ENCODE results near the gene CPA1.

The CPA1 gene

GRCh38 chr7:130394421-130395195, 14.3 kb downstream of the CPA1 start:
- in situ Hi-C loops (cut with MboI; ENCODE audit: low pct_unique_long_range_greater_than_20kb, low sequenced_read_pairs, unreplicated experiment): no loop called here
- DNase-seq (ENCODE audit: low spot score): no peak

GRCh38 chr7:130395421-130395820, 15.1 kb downstream of the CPA1 start:
- DNase-seq (ENCODE audit: low spot score): no peak
- in situ Hi-C loops (cut with MboI; ENCODE audit: low pct_unique_long_range_greater_than_20kb, low sequenced_read_pairs, unreplicated experiment): no loop called here
- no peak for TF ChIP-seq CTCF (IDR thresholded peaks at IDR 0.05; ENCODE audit: extremely low read depth, insufficient read depth, missing control alignments)

More at GRCh38 chr7:130394421-130395195, 14.3 kb downstream of the CPA1 start:
- no peak for TF ChIP-seq CTCF (IDR thresholded peaks at IDR 0.05; ENCODE audit: extremely low read depth, insufficient read depth, missing control alignments)

- in situ Hi-C loops (cut with MboI; ENCODE audit: low pct_unique_long_range_greater_than_20kb, low sequenced_read_pairs, unreplicated experiment): no loop called here
- no peak for DNase-seq (ENCODE audit: low spot score)
- no peak for TF ChIP-seq CTCF (IDR thresholded peaks at IDR 0.05; ENCODE audit: extremely low read depth, insufficient read depth, missing control alignments)
Observed at GRCh38 chr7:130396109-130396508, 15.8 kb downstream of the CPA1 start.

- in situ Hi-C loops (cut with MboI; ENCODE audit: low pct_unique_long_range_greater_than_20kb, low sequenced_read_pairs, unreplicated experiment): no loop called here
- TF ChIP-seq CTCF (IDR thresholded peaks at IDR 0.05; ENCODE audit: extremely low read depth, insufficient read depth, missing control alignments): no peak
- no peak for DNase-seq (ENCODE audit: low spot score)
Observed at GRCh38 chr7:130397051-130397757, 16.9 kb downstream of the CPA1 start.

DNA sequence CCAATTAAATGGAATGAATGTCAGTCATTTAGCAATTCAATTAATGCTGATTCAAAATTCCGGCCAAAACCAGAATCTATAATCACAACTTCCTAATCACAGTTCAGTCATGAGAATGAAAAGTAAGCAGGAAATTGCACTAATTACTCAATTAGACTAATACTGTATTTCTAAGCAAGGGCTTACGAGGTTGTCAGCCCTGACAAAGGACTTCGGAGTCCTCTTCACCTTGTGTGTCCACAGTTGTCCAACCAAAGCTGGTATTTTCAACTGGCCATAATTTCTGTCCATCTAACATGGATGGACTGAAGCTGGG, 17.4 kb downstream of the CPA1 start:
- no peak for TF ChIP-seq CTCF (IDR thresholded peaks at IDR 0.05; ENCODE audit: extremely low read depth, insufficient read depth, missing control alignments)
- in situ Hi-C loops (cut with MboI; ENCODE audit: low pct_unique_long_range_greater_than_20kb, low sequenced_read_pairs, unreplicated experiment): no loop called here
- DNase-seq (ENCODE audit: low spot score): no peak

DNA sequence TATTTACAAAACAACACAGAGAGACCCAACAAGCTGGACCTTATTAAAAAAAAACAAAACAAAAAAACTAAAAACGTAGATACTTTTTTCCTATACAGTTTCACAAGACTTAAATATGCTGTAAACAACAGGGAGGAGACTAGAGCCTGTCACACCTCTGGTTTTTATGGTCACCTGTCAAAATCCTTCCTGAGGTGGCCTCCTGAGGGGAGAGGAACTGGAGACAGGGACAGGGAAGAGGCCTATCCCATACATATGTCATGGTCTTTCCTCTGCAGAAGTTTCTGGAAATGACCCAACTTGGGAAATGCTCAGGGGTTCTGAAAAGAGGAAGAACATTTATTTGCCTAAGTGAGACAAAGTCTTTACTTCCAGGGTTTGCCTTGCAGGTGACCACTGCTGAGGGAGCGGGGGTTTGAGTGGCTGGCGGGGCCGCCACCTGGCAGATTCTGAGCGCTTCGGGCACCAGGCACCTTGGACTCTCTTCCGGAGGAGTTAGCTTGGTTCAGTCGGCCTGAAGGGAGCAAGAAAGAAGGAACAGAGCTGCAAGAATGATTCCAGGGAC, 18.3 kb downstream of the CPA1 start:
- in situ Hi-C loops (cut with MboI; ENCODE audit: low pct_unique_long_range_greater_than_20kb, low sequenced_read_pairs, unreplicated experiment): no loop called here
- TF ChIP-seq CTCF (IDR thresholded peaks at IDR 0.05; ENCODE audit: extremely low read depth, insufficient read depth, missing control alignments): no peak
- DNase-seq (ENCODE audit: low spot score): no peak

Data from GM13977 (cell line).